ENCODE measurements around the gene ZFYVE28. TPM values are rescaled to one million over a fixed set of nuclear protein-coding genes. Genes with fewer than 3 reads are reported as not detected.
A peak's percentile ranks its signal among the peaks of the same experiment; 100 is the strongest.

ZFYVE28 gene
- total and polyA plus RNA-seq, 10 of the 15 experiments (the other 5 are each of a cell fraction or from before 2014, with no cell fraction given): 0.06 to 1.9 (median 0.22) TPM; not detected in 1

- no peak for TF ChIP-seq PBX3 (IDR thresholded peaks at IDR 0.05; ENCODE audit: insufficient replicate concordance, low read depth, low read length)
- no peak for TF ChIP-seq RFX5 (IDR thresholded peaks at IDR 0.05; ENCODE audit: low read depth, low read length)
- TF ChIP-seq YBX1 (IDR thresholded peaks at IDR 0.05): no peak
- peak; percentile 0 to 41; a peak in 2 of 3 replicates for TF ChIP-seq EGR1 (IDR thresholded peaks at IDR 0.05; ENCODE audit: borderline replicate concordance in 1 of 2, low read depth in 2 of 2, low read length in 2 of 2)
- TF ChIP-seq, protein P1, sequence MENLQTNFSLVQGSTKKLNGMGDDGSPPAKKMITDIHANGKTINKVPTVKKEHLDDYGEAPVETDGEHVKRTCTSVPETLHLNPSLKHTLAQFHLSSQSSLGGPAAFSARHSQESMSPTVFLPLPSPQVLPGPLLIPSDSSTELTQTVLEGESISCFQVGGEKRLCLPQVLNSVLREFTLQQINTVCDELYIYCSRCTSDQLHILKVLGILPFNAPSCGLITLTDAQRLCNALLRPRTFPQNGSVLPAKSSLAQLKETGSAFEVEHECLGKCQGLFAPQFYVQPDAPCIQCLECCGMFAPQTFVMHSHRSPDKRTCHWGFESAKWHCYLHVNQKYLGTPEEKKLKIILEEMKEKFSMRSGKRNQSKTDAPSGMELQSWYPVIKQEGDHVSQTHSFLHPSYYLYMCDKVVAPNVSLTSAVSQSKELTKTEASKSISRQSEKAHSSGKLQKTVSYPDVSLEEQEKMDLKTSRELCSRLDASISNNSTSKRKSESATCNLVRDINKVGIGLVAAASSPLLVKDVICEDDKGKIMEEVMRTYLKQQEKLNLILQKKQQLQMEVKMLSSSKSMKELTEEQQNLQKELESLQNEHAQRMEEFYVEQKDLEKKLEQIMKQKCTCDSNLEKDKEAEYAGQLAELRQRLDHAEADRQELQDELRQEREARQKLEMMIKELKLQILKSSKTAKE (IDR thresholded peaks at IDR 0.05; ENCODE audit: low read depth, poor library complexity, severe bottlenecking): no peak
- TF ChIP-seq CHD4 (IDR thresholded peaks at IDR 0.05): no peak
- TF ChIP-seq MXI1 (IDR thresholded peaks at IDR 0.05; ENCODE audit: low read depth, low read length): peak; percentile 94
- TF ChIP-seq, protein P2, sequence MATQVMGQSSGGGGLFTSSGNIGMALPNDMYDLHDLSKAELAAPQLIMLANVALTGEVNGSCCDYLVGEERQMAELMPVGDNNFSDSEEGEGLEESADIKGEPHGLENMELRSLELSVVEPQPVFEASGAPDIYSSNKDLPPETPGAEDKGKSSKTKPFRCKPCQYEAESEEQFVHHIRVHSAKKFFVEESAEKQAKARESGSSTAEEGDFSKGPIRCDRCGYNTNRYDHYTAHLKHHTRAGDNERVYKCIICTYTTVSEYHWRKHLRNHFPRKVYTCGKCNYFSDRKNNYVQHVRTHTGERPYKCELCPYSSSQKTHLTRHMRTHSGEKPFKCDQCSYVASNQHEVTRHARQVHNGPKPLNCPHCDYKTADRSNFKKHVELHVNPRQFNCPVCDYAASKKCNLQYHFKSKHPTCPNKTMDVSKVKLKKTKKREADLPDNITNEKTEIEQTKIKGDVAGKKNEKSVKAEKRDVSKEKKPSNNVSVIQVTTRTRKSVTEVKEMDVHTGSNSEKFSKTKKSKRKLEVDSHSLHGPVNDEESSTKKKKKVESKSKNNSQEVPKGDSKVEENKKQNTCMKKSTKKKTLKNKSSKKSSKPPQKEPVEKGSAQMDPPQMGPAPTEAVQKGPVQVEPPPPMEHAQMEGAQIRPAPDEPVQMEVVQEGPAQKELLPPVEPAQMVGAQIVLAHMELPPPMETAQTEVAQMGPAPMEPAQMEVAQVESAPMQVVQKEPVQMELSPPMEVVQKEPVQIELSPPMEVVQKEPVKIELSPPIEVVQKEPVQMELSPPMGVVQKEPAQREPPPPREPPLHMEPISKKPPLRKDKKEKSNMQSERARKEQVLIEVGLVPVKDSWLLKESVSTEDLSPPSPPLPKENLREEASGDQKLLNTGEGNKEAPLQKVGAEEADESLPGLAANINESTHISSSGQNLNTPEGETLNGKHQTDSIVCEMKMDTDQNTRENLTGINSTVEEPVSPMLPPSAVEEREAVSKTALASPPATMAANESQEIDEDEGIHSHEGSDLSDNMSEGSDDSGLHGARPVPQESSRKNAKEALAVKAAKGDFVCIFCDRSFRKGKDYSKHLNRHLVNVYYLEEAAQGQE (IDR thresholded peaks at IDR 0.05; ENCODE audit: low read depth, low read length): no peak
- no peak; the same call in 1 of the 2 replicates for TF ChIP-seq BACH1 (IDR thresholded peaks at IDR 0.05; ENCODE audit: borderline replicate concordance)
- TF ChIP-seq JUND (IDR thresholded peaks at IDR 0.05; ENCODE audit: low read depth, low read length): no peak
- peak in 1 of 2 experiments; percentile 87; a peak in 2 of 4 replicates for TF ChIP-seq SRF (IDR thresholded peaks at IDR 0.05; ENCODE audit: low read depth in 2 of 2, low read length in 2 of 2)
- peak; percentile 99 for TF ChIP-seq SIX5 (IDR thresholded peaks at IDR 0.05; ENCODE audit: low read depth, low read length, severe bottlenecking)
- TF ChIP-seq USF1 (IDR thresholded peaks at IDR 0.05; ENCODE audit: borderline replicate concordance, extremely low read length, insufficient read depth, low read depth, low read length): no peak
- no peak for TF ChIP-seq NFXL1 (IDR thresholded peaks at IDR 0.05; ENCODE audit: borderline replicate concordance)
- TF ChIP-seq STAT3 (IDR thresholded peaks at IDR 0.05; ENCODE audit: low read depth, low read length): no peak
- no peak for TF ChIP-seq ZNF24 (IDR thresholded peaks at IDR 0.05)
- no peak for TF ChIP-seq POLR2A (IDR thresholded peaks at IDR 0.05; ENCODE audit: low read depth, low read length)
- no peak for TF ChIP-seq IRF3 (IDR thresholded peaks at IDR 0.05)
- no peak for TF ChIP-seq TAF1 (IDR thresholded peaks at IDR 0.05; ENCODE audit: borderline replicate concordance, low read depth, low read length)
- no peak for TF ChIP-seq SUZ12 (IDR thresholded peaks at IDR 0.05; ENCODE audit: unreplicated experiment)
- peak; percentile 82 for TF ChIP-seq SREBF1 (IDR thresholded peaks at IDR 0.05; ENCODE audit: low read length)
Observed at GRCh38 chr4:2418650-2419571, 466 bp upstream of the ZFYVE28 start, which contains the start of gene CFAP99 (continued).

Measured in GM12878 (cell line).